HCT116 (cell line): Measurements from ENCODE around the gene VTI1A.

Source experiments
- CEBPB ChIP-seq: IDR thresholded peaks from 2 replicates; pipeline ENCODE4 v1.6.1; 2012; ENCODE audit warnings: low read depth
- TF ChIP-seq, protein P1 (sequence below): IDR thresholded peaks from 2 replicates; pipeline ENCODE4 v1.6.1; 2012; ENCODE audit warnings: low read depth
- TF ChIP-seq, protein P2 (sequence below), 3 experiments: fragments of 200-600 bp in 1 of 3; sonication (generic) in 1 of 3; IDR thresholded peaks in 2 of 3; conservative IDR thresholded peaks in 1 of 3; 2 replicates each; pipeline ENCODE4 v1.5.1; 2012 to 2017; ENCODE audit warnings: low read depth in 2 of 3, low read length in 2 of 3, antibody characterized with exemption in 1 of 3, borderline replicate concordance in 1 of 3, control low read depth in 1 of 3, mild to moderate bottlenecking in 1 of 3, mixed read lengths in 1 of 3, mixed run types in 1 of 3, moderate library complexity in 1 of 3; ENCODE audit not compliant: insufficient read depth in 1 of 3

DNA sequence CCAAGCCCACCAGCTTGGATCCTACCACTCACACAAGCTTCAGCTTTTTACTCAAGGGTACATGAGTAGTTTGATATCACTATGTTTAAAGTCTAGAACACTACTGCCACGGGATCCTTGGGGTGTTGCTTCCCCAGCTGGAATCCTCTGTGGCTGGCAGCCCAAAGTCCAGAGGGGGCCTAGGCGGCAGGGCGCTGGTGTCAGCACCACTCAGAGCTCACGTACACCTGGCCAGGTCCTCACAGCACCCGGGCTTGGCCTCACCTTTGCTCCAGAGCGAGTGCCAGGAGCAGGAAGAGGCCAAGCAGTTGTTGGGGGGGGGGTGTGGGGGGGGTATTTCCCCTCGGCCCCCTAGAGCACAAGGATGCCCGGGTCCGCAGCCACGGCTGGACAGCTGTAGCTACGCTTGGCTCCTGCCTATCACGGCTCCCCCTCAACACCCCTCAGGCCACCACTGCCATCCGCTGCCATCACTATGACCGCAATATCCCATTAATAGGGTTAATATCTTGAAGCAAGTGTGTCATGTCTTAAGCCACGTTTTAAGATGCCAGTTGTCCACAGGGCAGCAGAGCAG, 17.3 kb upstream of the VTI1A start:
- TF ChIP-seq, protein P1, sequence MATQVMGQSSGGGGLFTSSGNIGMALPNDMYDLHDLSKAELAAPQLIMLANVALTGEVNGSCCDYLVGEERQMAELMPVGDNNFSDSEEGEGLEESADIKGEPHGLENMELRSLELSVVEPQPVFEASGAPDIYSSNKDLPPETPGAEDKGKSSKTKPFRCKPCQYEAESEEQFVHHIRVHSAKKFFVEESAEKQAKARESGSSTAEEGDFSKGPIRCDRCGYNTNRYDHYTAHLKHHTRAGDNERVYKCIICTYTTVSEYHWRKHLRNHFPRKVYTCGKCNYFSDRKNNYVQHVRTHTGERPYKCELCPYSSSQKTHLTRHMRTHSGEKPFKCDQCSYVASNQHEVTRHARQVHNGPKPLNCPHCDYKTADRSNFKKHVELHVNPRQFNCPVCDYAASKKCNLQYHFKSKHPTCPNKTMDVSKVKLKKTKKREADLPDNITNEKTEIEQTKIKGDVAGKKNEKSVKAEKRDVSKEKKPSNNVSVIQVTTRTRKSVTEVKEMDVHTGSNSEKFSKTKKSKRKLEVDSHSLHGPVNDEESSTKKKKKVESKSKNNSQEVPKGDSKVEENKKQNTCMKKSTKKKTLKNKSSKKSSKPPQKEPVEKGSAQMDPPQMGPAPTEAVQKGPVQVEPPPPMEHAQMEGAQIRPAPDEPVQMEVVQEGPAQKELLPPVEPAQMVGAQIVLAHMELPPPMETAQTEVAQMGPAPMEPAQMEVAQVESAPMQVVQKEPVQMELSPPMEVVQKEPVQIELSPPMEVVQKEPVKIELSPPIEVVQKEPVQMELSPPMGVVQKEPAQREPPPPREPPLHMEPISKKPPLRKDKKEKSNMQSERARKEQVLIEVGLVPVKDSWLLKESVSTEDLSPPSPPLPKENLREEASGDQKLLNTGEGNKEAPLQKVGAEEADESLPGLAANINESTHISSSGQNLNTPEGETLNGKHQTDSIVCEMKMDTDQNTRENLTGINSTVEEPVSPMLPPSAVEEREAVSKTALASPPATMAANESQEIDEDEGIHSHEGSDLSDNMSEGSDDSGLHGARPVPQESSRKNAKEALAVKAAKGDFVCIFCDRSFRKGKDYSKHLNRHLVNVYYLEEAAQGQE, result no peak
- TF ChIP-seq CEBPB, result no peak
- TF ChIP-seq, protein P2, sequence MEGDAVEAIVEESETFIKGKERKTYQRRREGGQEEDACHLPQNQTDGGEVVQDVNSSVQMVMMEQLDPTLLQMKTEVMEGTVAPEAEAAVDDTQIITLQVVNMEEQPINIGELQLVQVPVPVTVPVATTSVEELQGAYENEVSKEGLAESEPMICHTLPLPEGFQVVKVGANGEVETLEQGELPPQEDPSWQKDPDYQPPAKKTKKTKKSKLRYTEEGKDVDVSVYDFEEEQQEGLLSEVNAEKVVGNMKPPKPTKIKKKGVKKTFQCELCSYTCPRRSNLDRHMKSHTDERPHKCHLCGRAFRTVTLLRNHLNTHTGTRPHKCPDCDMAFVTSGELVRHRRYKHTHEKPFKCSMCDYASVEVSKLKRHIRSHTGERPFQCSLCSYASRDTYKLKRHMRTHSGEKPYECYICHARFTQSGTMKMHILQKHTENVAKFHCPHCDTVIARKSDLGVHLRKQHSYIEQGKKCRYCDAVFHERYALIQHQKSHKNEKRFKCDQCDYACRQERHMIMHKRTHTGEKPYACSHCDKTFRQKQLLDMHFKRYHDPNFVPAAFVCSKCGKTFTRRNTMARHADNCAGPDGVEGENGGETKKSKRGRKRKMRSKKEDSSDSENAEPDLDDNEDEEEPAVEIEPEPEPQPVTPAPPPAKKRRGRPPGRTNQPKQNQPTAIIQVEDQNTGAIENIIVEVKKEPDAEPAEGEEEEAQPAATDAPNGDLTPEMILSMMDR (IDR thresholded peaks at IDR 0.05 in 2 of 3, conservative IDR thresholded peaks at IDR 0.05 in 1 of 3; ENCODE audit: borderline replicate concordance in 1 of 3, insufficient read depth in 1 of 3, low read depth in 2 of 3, low read length in 2 of 3), result no peak
